UCSD-AML1 (cell line): ENCODE results near the gene ZFPM1.

Experiments
- DNase-seq: peaks from one replicate; lab custom pipeline; 2025; ENCODE audit not compliant: unreplicated experiment; lab: John Stamatoyannopoulos, UW

The ZFPM1 gene

GRCh38 chr16:88558457-88559442 is 105.7 kb downstream of the ZFPM1 start:
- peak; percentile 51 for DNase-seq

- DNase-seq: peak; percentile 32
These were observed 107.8 kb downstream of the ZFPM1 start for GRCh38 chr16:88560714-88561484.

GRCh38 chr16:88561485-88562359 is 108.6 kb downstream of the ZFPM1 start:
- DNase-seq: peak; percentile 50

GRCh38 chr16:88566158-88566557 is 113.1 kb downstream of the ZFPM1 start:
- DNase-seq: no peak

- no peak for DNase-seq
These were observed 115.9 kb downstream of the ZFPM1 start for GRCh38 chr16:88568710-88569613.

- DNase-seq: no peak
These were observed 116.5 kb downstream of the ZFPM1 start for GRCh38 chr16:88569614-88569984.

GRCh38 chr16:88569985-88570690 is 117.1 kb downstream of the ZFPM1 start, which contains the start of gene ZC3H18:
ZC3H18 (plus strand) TSS chr16:88570403; CDS start chr16:88577124, 6,721 bp downstream.
- peak; percentile 99 for DNase-seq

GRCh38 chr16:88570691-88571092 is 117.6 kb downstream of the ZFPM1 start:
- DNase-seq: peak; percentile 60

- no peak for DNase-seq
These were observed 122.2 kb downstream of the ZFPM1 start for GRCh38 chr16:88575251-88575650.

- DNase-seq: no peak
These were observed 123.2 kb downstream of the ZFPM1 start for GRCh38 chr16:88576307-88576706.

GRCh38 chr16:88577166-88577565 is 124.1 kb downstream of the ZFPM1 start:
- no peak for DNase-seq

- no peak for DNase-seq
These were observed 125.6 kb downstream of the ZFPM1 start for GRCh38 chr16:88578446-88579313.

- no peak for DNase-seq
These were observed 127.3 kb downstream of the ZFPM1 start for GRCh38 chr16:88580371-88580770.

GRCh38 chr16:88581033-88581432 is 128.0 kb downstream of the ZFPM1 start:
- no peak for DNase-seq

- no peak for DNase-seq
These were observed 130.0 kb downstream of the ZFPM1 start for GRCh38 chr16:88582912-88583575.

- no peak for DNase-seq
These were observed 131.6 kb downstream of the ZFPM1 start for GRCh38 chr16:88584676-88585075.

GRCh38 chr16:88585269-88585668 is 132.2 kb downstream of the ZFPM1 start:
- no peak for DNase-seq
